Left colon (tissue), 2 donors: ENCODE measurements around the gene MBNL1. TPM values are rescaled to one million over a fixed set of nuclear protein-coding genes. Genes with fewer than 3 reads are reported as not detected.
A peak's percentile ranks its signal among the peaks of the same experiment; 100 is the strongest.

ENCODE experiments used
- ATAC-seq: fragments of 200-7000 bp; cut with Tn5 transposase; one replicate; pipeline ENCODE4 v1.9.1; 2020; ENCODE audit warnings: mild to moderate bottlenecking, moderate library complexity
- DNase-seq, 2 donors: peaks; one replicate each; pipeline ENCODE4 v3.0.0-alpha.2; 2020
- intact Hi-C, 2 donors: fragments of 100-400 bp; cut with DNase I in 1 of 2; cut with micrococcal nuclease in 1 of 2; formaldehyde crosslinking; loops; one replicate each; pipeline versions ENCODE4 v1.11.2 to v1.14.0; 2022; cut with DNase I, micrococcal nuclease
- total RNA-seq, 2 donors: library from RNA; stranded (reverse); fragmentation: NEBNext Ultra II Directional; extraction: Animal tissue kit (Norgen Biotek cat#: 25700); gene quantifications; one replicate each; pipeline ENCODE4 v1.2.1, GENCODE V29; 2021
- donor health status: DM: no; HTN: no; CAD: no.
- donor health status: DM: yes; HTN: yes; CAD: no.

MBNL1 gene
- total RNA-seq, 2 donors from 2014 or later = 154 to 183 TPM

- no peak for ATAC-seq
- no peak for DNase-seq
- intact Hi-C loops = no loop called here
These were observed 201.4 kb downstream of the MBNL1 start for GRCh38 chr3:152470095-152470494.

GRCh38 chr3:152470893-152471292 lies 202.2 kb downstream of the MBNL1 start:
- ATAC-seq = no peak
- intact Hi-C loops = no loop called here
- DNase-seq = no peak

GRCh38 chr3:152471814-152472671 lies 203.3 kb downstream of the MBNL1 start:
- intact Hi-C loops = no loop called here
- ATAC-seq = peak; percentile 77
- DNase-seq = peak; percentile 51 to 75

GRCh38 chr3:152472672-152472954 lies 203.9 kb downstream of the MBNL1 start:
- ATAC-seq (no peak), DNase-seq (no peak)
- intact Hi-C loops = no loop called here

DNA sequence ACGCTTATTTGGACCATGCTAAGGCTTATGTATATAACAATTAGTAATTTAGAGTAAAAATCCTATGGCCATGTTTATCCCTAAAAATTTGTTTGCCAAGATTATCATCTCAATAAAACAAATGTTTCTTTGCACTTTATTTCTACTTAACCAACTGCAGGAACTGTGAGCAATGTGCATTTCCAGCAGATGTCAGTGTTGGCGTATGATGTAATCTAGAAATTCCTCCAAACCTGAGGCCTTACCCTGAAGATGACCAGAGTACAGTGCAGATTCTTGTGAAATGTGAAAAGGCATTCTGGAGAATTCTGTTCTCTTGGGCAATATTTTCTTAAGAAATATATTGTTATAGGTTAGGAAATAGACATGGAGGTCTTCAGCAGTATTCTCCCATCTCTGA lies 205.9 kb downstream of the MBNL1 start:
- DNase-seq = no peak

GRCh38 chr3:152477422-152477821 lies 208.7 kb downstream of the MBNL1 start:
- ATAC-seq = no peak
- DNase-seq = no peak
- intact Hi-C loops = no loop called here

More for the DNA sequence above, 205.9 kb downstream of the MBNL1 start:
- ATAC-seq = peak; percentile 67
- intact Hi-C loops = no loop called here

- ATAC-seq (no peak), DNase-seq (no peak)
- intact Hi-C loops = no loop called here
These were observed 211.7 kb downstream of the MBNL1 start for GRCh38 chr3:152480282-152480953.

- DNase-seq = no peak
- intact Hi-C loops = no loop called here
- ATAC-seq = no peak
These were observed 217.6 kb downstream of the MBNL1 start for GRCh38 chr3:152486364-152486763.

- ATAC-seq (no peak), DNase-seq (no peak)
- intact Hi-C loops = no loop called here
These were observed 219.7 kb downstream of the MBNL1 start for GRCh38 chr3:152488449-152488848.

DNA sequence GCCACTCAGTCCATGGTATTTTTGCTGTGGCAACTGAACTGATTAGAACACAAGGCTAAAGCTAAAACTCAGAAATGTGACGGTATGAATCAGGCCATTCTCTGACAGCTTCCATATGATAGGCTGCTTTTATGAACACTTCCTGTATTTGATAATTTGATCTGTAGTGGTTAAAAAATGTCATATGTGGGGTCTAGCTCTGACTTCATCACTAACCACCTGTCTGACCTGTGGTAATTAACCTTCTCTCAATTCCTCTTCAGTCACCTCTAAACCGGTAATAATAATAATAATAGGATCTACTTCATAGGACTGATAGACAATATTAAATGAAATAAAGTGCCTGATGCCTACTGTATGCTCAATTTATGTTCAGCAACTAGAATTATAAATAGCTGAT lies 223.2 kb downstream of the MBNL1 start:
- intact Hi-C loops = no loop called here
- no peak for ATAC-seq
- no peak for DNase-seq

- no peak for DNase-seq
- intact Hi-C loops = no loop called here
- no peak for ATAC-seq
These were observed 227.6 kb downstream of the MBNL1 start for GRCh38 chr3:152496286-152496685.

DNA sequence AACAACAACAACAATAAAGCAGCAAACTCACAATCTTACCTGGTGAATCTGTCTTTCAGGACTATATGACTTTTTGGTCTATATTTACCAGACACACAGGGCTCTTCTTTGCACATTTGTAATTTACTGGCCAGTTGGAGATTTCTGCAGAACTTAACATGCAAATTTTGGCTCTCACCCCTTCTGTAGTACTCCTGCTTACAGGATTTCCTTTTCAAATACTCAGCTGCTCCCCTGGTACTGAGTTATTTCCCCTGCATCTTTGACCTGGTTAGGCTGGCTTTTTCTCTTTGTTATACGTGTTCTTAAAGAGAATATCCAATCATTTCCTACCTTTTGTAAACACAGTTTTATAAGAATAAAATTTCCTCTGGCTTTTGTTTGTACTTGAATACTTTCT lies 228.0 kb downstream of the MBNL1 start:
- intact Hi-C loops = no loop called here
- DNase-seq (no peak), ATAC-seq (no peak)

DNA sequence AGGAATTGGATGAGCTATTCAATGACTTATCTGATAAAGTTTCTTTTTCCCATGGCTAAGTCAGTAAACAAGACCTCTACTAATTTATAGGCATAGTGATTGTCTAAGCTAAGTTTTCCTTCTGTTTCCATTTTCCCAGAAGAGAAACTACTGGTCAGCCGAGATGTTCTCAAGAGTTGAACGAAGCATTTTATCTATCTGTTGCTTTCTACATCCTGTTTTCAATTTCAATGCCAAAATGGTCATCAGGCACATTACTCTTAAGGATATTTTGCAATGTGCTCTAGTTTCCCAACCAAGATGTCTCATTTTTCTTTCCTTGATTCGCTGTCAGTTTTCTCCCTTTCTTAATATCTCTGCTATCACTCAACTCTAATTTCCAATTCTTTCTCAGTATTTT lies 228.7 kb downstream of the MBNL1 start:
- DNase-seq (no peak), ATAC-seq (no peak)
- intact Hi-C loops = no loop called here

DNA sequence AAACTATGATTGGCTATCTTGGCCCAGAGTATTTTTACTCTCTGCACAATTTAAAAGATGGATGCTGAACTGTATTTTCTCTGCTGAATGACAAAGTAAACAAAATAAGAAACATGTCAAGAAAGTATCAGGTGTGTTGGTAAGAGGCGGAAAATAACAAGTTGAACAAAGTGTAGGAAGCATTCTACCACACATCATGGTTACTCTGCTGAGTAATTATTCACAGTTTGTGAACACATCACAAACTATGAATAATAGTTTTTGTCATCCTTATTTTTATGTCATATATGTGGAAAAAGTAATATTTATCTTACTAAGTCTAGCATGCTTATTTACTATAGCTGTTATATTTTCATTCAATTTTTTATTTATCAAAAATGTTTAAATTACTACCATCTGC lies 229.2 kb downstream of the MBNL1 start:
- DNase-seq (no peak), ATAC-seq (no peak)
- intact Hi-C loops = no loop called here

GRCh38 chr3:152499791-152500385 lies 231.2 kb downstream of the MBNL1 start:
- ATAC-seq (peak; percentile 31), DNase-seq (no peak)
- intact Hi-C loops = no loop called here

- DNase-seq = no peak
- intact Hi-C loops = no loop called here
- no peak for ATAC-seq
These were observed 237.2 kb downstream of the MBNL1 start for GRCh38 chr3:152505926-152506325.

DNA sequence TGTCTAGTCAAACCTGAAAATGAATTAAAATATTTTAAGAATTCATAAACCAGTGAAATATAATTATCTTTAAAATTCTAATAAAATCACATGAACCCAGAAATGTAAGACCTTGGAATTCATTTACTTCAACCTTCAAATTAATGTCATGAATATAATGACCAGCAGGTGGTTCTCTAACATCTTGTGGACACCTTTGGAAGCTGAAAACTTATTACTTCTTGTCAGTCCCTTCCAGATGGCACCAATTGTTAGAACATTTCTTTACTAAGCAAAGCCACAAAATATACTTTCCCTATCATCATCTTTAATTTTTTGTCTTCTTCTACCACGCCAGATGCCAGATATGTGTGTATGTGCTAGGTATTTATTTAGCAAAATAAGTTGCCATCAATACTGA lies 240.0 kb downstream of the MBNL1 start:
- ATAC-seq = no peak
- no peak for DNase-seq
- intact Hi-C loops = no loop called here

DNA sequence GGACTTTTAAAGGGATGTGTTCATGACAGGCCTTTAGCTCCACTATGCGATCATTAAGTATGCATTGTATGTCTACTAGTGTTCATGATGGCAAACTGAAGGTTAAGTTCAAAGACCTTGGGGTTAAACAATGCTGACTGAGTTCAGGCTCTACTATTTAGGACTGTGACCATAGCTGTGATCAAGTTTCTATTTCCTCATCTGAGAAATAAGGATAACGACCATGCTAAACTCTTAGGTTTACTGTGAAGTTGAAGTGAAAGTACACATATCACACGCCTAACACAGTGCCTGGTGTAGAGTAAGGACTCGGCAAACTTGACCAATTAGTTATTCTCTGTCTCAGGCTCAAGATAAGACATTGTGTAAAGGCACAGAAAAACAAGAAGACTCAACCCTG lies 243.2 kb downstream of the MBNL1 start:
- DNase-seq (no peak), ATAC-seq (no peak)
- intact Hi-C loops = no loop called here

DNA sequence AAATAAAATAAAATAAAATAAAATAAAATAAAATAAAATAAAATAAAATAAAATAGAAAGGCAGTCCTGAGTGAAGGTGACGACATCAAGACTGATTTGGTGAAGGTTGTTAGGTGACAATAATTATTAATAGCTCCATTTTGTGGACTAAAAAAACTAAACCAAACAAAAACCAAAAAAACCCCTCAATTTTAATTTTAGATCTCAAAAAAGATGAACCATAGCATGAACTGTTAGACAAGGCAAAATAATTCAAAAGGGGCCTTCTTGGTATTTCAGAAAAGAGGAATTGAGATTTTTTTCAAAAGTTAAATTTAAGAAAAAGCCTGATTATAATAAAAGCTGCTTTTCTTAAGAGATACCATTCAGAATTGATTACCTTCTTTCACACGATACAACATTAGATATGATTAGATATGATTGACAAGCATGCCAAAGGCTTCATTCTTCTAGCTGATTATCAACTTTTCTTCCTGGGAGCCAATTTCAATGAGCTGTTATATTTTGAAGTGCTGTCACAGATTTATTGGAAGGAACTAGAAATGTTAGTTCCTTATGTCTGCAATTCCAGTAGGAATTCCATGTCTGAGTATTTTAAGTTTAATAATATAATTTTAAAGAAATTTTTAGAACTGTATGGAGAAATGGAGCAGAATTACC lies 244.7 kb downstream of the MBNL1 start:
- intact Hi-C loops = no loop called here
- DNase-seq (no peak), ATAC-seq (no peak)
